GM10266 (cell line): ENCODE data around the gene CNTNAP3.
A peak's percentile ranks its signal among the peaks of the same experiment; 100 is the strongest.
"Not testable (repeated sequence)": the region's sequence is repeated elsewhere in the genome, so short reads cannot be mapped to it uniquely, and the experiment has no call there.

Experiments
- DNase-seq: peaks from one replicate; pipeline ENCODE4 v3.0.0; 2012; ENCODE audit errors: extremely low spot score

The CNTNAP3 gene

DNA sequence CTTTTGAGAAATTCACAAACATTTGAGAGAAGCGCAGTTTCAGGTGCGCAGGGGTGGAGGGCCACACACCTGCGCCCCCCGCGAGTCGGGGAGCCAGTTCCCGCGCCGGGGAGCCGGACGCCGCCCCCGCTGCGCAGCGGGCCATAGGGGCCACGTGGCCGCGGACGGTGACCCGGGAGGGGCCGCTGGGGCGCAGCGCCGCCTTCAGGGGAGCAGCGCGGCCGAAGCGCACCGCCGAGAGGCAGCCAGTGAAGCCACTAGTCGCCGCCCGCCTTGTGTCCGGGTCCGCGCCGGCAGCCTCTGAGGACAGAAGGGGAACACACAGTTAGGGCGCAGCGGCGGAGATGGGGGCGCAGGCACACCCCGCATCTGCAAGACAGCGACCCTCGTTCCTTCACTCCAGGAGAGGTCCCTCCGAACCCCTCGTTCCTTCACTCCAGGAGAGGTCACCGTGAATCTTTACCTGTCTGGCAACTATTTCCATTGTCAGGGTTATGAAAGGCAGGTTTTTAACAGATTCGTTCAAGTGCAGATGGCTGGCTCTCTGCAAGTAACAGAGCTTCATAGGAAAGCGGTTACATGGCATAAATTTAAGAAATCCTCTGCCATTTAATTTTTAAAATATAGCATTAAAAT lies 209.2 kb downstream of the CNTNAP3 start:
- not testable (repeated sequence) for DNase-seq

- DNase-seq = not testable (repeated sequence)
Measured at GRCh38 chr9:39073537-39073936, 214.4 kb downstream of the CNTNAP3 start.

GRCh38 chr9:39067683-39068082 lies 220.3 kb downstream of the CNTNAP3 start:
- DNase-seq = not testable (repeated sequence)

DNA sequence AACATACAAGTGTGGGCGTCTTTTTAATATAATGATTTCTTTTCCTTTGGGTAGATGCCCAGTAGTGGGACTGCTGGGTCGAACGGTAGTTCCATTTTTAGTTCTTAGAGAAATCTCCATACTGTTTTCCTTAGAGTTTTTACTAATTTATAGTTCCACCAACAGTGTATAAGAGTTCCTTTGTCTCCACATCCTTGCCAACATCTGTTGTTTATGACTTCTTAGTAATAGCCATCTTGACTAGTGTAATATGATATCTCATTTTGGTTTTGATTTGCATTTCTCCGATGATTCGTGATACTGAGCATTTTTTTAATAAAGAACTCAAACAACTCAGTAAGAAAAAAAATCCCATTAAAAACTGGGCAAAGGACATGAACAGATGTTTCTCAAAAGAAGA lies 225.0 kb downstream of the CNTNAP3 start:
- DNase-seq = not testable (repeated sequence)

DNA sequence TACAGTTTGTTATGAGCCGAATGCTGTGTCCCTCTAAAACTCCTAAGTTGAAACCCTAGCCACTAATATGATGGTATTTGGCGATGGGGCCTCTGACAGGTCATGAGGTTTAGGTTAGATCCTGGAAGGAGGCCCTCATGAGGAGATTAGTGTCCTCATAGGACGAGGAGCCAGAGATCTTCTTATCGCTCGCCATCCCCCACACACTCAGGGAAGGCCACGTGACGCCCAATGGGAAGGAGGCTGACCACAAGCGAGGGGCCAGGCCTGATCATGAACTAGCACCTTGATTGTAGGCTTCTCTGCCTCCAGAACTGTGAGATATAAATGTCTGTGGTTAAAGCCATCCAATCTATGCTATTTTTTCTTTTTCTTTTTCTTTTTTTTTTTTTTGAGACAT lies 233.5 kb downstream of the CNTNAP3 start:
- not testable (repeated sequence) for DNase-seq

DNA sequence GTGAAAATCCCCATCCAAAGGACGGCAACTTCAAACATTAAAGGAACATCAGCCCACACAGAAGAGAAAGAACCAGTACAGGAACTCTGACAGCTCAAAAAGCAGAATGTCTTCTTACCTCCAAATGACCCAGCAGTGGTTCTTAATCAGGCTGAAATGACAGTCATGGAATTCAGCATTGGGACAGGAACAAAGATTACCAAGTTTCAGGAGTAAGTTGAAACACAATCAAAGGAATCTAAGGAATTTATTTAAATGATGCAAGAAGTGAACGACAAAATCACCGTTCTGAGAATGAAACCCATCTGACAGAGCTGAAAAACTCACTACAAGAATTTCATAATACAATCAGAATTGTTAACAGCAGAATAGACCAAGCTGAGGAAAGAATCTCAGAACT lies 241.1 kb downstream of the CNTNAP3 start:
- DNase-seq = not testable (repeated sequence)

GRCh38 chr9:39042352-39042803 lies 245.6 kb downstream of the CNTNAP3 start:
- not testable (repeated sequence) for DNase-seq

GRCh38 chr9:39041774-39042173 lies 246.2 kb downstream of the CNTNAP3 start:
- DNase-seq = not testable (repeated sequence)

GRCh38 chr9:39039148-39039547 lies 248.8 kb downstream of the CNTNAP3 start:
- not testable (repeated sequence) for DNase-seq

DNA sequence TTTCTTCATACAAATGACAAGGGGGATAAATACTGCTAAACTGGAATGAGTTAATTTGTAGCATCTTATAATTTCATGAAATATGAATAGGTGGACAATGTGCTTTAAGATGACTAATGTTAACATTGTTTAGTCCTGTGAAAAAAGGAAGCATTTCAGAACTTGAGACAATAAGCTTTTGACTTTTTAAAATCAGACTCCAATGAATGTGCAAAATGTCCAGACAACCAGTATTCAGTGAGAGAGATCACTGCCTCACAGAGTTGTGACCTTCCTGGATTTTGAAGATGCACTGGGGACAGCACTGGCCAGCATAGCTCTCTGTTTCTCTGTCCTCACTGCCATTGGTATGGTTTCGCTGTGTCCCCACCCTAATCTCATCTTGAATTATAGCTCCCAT lies 249.7 kb downstream of the CNTNAP3 start:
- not testable (repeated sequence) for DNase-seq

GRCh38 chr9:39033849-39034248 lies 254.1 kb downstream of the CNTNAP3 start:
- DNase-seq = not testable (repeated sequence)

DNA sequence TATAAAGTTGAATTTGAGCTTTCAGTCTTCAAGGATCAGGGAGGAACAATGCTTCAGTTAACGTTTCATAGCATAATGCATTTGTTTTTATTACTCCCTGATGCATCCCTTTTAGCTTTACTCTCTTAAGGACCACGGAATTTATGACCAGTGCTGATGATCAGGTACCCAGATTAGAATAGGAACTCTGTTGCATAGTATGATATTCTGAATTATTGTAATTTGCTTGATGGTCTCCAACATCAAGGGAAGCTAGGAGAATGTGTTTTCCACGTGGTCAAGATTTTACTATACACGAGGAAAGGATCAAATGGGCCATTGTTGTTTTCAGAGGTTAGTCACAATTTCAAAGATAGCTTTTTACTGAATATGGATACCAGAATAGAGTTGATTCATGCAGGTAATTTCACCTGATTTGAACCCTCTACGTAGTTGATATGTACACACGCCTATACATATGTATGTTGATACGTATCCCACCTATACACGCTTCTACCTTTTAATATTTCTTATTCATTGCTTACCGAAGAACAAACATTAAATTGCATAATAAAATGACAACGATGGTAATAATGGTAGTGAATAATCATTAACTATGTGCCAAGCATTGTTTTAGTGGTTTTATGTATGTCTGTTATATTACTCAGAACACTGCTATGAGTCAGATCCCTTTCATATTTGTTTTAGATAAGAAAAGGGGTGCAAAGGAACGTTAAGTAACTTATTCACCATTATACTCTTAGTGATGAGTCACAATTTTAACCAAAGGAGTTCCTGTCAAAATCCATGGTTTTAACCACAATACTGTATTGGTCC lies 257.6 kb downstream of the CNTNAP3 start:
- not testable (repeated sequence) for DNase-seq

DNA sequence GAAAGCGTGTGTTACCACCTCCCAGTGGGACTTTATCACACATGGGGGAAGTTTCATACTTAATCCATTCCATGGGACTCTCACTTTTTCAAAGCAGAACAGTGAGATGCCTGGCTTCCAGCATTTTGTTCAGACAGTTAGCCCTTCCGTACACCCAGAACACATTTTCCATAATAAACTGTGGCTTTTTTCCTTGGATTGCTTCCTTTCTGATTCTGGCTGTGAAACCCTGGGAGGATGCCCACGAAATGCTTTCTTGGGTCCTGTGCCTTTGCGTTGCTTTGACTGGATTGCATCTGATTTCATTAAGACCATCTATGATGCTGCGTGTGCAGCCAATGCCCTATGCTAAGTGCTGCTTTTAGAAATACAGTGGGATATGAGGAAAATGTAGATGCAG lies 259.1 kb downstream of the CNTNAP3 start:
- not testable (repeated sequence) for DNase-seq

DNA sequence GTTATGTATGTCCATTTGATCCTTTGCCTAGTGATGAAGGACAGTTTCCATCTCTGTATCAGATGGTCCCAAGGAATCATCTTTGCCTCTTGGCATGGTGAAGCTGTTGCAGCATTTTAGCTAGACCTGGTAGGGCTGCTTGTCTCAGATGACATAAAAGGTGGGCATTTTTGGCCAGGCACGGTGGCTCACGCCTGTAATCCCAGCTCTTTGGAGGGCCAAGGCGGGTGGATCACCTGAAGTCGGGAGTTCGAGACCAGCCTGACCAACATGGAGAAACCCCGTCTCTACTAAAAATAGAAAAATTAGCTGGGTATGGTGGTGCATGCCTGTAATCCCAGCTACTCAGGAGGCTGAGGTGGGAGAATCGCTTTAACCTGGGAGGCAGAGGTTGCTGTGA lies 259.8 kb downstream of the CNTNAP3 start:
- peak; percentile 1 for DNase-seq

GRCh38 chr9:39025911-39026588 lies 261.9 kb downstream of the CNTNAP3 start:
- peak; percentile 0 for DNase-seq
